CD4-positive, alpha-beta T cell treated with Interleukin-12 subunit alpha and Interleukin-12 subunit beta, for 1 hour (primary cell): ENCODE data around the gene USP22.
A peak's percentile ranks its signal among the peaks of the same experiment; 100 is the strongest.

Source experiments
- DNase-seq: peaks from one replicate; pipeline ENCODE4 v3.0.0-alpha.2; 2020

USP22 gene

GRCh38 chr17:21046216-21046615 is 3.4 kb upstream of the USP22 start:
- no peak for DNase-seq

DNA sequence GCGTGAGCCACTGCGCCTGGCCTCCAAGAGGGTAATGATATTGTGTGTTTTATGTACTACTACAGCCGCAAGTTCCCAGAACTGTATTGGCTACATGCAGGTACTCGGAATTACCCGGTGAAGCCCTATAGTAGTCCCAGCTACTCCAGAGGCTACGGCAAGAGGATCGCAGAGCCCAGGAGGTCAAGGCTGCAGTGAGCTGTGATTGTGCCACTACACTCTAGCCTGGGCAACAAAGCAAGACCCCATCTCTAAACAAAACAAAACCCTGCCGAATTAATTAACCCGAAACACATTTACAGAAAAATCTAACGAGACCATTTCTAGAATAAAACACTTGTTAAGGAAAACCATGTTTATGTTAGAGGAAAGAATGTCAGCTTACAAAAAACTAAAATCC is 2.2 kb upstream of the USP22 start:
- no peak for DNase-seq

DNA sequence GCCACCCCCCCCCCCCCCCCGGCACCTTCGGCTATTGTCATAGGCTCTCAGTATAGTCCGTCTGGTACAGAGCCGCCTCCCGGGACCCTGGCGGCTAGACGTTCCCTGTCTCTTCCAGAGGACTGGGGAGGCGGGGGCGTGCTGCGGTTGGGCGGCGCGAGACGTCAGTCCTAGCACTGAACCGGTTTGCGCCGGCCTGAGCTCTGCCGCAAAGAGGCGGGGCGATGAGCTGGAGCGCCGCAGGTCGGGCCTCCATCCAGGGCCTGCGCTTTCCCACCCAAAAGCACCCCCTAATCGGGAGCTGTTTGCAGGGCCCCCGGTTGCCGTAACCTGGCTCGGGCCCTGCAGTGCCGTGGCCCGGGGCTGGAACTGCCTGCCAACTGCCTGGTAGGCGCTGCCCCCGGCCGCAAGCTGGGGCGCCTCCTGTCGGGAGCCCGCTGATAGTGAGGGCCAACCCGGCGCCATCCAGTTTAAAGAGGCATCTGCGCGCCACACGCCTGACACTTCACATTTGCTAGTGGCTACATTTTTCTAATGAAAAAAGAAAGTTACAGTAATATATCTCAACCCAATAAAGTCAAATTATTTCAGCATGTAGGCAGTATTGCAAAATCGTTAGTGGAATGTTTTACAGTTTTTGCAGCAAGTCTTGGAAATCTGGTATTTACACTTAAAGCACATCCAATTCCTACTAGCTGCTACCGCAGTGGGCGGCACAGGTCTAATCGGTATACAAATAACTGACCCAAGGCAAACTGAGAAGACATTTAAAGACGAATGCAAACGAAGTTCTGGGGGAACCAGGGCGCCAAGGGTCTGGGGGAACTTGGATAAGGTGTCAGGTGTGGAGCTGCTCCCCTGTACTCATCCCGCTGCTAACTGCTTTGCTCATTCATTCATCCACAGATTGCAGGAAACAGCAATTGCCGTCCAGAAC is 753 bp upstream of the USP22 start:
- peak; percentile 95 for DNase-seq

- DNase-seq: peak; percentile 75
Observed at GRCh38 chr17:21041741-21042457, 912 bp downstream of the USP22 start.

DNA sequence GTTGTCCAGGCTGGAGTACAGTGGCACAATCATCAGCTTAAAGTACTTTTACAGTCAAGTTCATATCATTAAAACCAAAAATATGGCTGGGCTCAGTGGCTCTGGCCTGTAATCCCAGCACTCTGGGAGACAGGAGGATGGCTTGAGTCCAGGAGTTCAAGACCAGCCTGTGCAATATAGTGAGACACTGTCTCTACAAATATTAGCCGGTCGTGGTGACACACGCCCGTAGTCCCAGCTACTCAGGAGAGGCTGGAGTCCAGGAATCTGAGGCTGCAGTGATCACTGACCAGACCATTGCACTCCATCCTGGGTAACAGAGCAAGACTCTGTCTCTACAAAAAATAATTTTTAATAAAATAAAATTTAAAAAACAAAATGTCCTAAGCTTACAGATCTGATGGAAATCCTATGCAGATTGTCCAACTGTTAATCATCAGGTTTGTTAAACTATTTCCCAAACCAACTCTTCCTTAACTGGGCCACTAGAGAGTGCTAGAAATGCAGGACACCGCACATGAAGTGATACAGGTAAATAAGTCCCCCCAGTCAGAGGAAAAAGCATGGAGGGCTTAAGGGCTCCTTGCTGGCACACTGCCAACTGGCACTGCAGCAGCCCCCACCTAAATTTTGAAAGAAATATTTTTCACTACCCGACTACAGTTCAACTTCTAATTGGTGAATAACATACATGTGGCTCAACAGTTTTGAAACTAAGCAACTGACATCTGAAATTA is 2.8 kb downstream of the USP22 start:
- peak; percentile 53 for DNase-seq

- no peak for DNase-seq
Observed at GRCh38 chr17:21037117-21037803, 5.6 kb downstream of the USP22 start.

DNA sequence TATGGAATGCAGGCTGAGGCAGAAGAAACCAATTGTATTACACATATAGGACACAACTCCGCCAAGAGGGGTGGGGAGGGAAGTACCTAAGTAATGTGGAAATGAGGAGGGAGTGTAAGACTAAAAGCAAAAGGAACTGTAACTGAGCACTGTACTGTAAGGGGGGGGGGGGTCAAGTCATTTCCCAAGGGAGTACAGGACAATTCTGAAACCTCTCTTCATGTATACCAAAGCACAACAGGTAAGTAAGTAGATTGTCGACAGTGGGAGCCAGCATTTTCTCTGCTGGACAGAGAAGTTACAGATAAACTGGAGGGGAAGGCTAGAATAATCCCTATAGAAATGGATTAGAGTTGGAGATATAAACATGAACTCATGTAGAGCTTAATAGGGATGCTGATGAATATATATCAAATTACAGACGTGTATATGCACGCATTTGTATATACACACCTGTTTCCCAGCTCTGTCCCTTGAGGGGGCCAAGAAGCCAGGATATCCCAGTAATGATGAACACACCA is 6.4 kb downstream of the USP22 start:
- DNase-seq: no peak

DNA sequence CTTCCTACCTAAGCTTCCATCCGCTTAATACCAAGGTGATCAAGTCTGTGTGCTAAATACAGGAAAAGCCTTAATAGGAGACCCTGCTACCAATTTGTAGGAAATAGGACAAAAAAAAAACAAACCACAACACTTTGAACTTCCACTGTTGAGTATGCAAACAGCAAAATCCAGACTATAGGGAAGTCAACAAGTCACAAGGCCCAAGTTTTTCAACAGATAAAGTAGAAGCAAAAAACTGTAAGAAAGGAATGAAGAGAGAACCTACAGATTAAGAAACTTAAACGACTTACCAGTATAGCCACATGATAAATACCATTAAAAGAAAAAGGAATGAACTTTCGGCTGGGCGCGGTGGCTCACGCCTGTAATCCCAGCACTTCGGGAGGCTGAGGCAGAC is 7.4 kb downstream of the USP22 start:
- no peak for DNase-seq

- peak; percentile 61 for DNase-seq
Observed at GRCh38 chr17:21034340-21035235, 8.2 kb downstream of the USP22 start.

GRCh38 chr17:21033350-21033749 is 9.5 kb downstream of the USP22 start:
- DNase-seq: no peak

GRCh38 chr17:21031756-21032396 is 10.9 kb downstream of the USP22 start:
- no peak for DNase-seq

DNA sequence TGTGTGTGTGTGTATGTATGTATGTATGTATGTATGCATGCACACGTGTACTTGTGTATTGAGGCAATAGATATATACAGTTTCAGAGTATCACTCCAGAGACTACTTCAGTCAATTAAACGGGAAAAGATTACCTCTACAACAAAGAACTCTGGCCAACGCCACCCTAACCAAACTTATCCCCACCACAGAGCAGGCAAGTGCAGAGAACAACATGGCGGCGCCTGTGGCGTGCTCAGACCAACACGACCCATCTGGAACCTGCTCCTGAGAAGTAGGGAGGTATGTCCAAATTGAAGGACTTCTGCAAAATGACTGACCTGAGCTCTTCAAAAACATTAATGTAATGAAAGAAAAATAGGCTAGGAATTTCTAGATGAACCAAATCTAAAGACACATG is 12.4 kb downstream of the USP22 start:
- no peak for DNase-seq

- DNase-seq: no peak
Observed at GRCh38 chr17:21029515-21029914, 13.3 kb downstream of the USP22 start.

DNA sequence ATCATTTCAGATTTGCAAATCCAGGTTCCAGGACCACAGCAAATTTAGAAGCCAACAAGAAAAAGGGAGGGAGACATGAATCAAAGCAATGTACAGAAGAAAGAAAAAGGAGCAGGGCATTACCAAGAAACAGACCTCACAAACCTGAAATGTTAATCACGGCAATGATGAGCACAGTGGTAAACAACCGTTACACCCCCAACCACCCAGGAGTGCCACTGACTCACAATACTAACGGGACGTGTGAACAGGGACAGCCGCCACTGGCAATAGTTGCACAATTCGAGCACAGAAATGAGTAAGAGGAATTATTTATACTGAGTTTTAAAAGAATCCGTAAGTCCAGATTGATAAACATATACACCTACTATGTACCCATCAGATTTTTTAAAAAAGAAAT is 13.8 kb downstream of the USP22 start:
- no peak for DNase-seq

DNA sequence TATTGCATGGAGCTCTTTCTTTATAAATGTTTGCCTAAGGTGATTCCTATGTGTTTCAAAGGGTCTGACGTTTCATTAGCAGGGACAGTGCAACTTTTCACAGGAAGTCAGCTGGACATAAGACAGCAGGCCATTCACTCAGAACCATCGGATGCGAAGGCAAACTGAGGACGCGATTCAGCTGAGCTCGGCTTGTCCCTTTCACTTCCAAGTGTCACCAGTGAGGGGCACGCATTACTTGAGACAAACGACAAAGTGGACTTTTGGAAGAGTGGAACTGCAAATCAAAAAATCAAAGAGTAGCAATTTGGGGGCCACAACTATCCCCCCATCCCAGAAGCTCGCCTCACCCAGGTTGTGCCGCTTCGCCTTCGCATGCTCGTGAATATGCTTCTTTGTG is 14.6 kb downstream of the USP22 start:
- no peak for DNase-seq

DNA sequence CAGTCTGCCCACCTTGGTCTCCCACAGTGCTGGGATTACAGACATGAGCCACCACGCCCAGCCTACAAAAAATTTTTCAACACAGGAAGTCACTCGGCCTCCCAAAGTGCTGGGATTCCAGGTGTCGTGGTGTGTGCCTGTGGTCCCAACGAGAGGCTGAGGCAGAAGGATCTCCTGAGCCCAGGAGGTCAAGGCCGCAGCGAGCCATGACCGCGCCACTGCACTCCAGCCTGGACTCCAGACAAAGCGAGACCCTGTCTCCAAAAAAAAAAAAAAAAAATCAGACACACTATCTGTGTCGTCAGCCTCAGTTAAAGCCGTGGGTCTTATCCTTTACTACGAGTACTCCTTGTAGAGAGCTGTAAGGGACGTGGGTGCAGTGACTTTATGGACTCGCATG is 15.8 kb downstream of the USP22 start:
- no peak for DNase-seq

DNA sequence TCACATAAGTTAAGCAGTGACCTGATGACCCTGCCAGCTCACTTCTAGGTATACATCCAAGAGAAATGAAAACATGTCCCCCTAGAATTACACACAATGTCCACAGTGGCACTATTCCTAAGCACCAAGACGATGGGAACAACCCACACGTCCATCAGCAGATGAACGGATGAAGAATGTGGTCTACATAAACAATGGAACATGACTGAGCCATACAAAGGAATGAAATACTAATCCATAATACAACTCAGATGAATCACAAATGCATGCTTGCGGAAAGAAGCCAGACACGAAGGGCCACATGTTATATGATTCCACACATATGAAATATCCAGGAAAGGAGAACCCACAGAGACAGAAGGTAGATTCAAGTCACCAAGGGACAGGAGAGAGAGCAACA is 17.4 kb downstream of the USP22 start:
- DNase-seq: no peak

DNA sequence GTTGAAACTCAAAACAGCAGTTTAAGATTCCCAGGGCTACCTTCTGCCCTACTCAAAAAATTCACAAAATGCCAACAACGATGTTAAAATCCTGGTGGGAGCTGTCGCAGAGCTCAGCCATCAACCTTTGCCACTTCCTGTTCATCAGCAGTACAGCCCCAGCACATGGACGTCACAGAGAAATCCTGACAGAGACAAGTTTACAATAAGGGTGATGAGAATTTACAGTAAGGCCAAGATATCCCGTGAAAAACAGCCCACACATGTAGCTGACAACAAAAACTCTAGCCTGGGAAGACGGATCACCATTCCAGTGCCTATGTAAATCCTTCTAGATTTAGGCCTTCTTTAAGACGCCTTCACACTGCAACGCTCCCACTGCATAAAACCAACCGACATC is 18.8 kb downstream of the USP22 start:
- DNase-seq: no peak

DNA sequence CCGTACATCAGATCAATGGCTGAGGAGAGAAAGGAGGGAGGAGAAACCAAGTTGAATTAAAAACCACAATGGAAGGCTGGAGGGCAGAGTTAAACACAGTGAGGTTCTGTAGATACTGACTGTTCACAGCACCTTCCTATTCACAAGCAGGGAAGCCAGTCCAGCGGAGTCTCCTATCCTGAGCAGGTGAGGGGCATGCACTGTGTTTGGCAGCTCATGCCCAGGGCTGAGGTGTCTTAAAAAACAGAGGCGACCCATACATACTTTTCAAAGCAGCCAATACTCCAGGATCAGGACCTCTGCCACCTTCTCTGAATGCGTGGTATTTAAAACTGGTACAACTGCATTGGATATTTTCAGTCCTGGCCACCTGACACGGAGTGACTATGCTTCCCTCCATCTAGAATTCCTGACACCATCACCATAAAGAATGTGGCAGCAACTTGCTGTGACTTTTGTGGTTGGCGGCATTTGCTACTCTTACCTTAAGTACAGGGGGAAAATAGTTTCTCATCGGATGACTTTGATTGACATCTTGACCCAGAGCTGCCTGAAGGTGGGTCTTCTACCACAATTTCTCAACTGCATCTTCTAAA is 21.5 kb downstream of the USP22 start:
- DNase-seq: no peak

DNA sequence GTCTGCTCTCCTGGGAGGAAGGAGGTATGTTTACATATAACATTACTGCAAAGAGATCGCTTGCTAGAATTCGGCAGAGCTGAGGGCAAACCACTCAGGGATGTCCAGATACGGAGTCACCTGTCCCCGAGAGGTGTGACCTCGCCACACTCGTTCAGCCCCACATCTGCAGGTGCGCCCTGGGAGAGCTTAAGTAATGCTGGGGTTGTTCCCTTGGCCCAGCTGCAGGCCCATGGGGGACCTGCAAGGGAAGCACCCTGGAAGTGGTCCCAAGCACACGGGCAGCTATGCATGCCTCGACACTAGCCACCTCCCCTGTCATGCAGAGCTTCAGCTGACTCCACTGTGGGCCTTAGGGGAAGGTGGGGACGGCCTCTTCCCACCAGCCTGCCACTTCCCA is 22.2 kb downstream of the USP22 start:
- DNase-seq: no peak
